Right ventricle myocardium superior (tissue), 1 donor: ENCODE measurements around the gene LIN37. TPM values are rescaled to one million over a fixed set of nuclear protein-coding genes. Genes with fewer than 3 reads are reported as not detected.
A peak's percentile ranks its signal among the peaks of the same experiment; 100 is the strongest.
"Not testable (repeated sequence)": the region's sequence is repeated elsewhere in the genome, so short reads cannot be mapped to it uniquely, and the experiment has no call there.

Experiments used
- ATAC-seq: fragments of 200-7000 bp; cut with Tn5 transposase; one replicate; pipeline ENCODE4 v1.9.1; 2020; ENCODE audit warnings: mild to moderate bottlenecking; ENCODE audit not compliant: poor library complexity
- DNase-seq: peaks from one replicate; pipeline ENCODE4 v3.0.0-alpha.2; 2020
- intact Hi-C: fragments of 100-400 bp; cut with DNase I; formaldehyde crosslinking; loops from one replicate; pipeline ENCODE4 v1.11.2; 2022
- total RNA-seq: library from RNA; stranded (reverse); fragmentation: NEBNext Ultra II Directional; extraction: Animal tissue kit (Norgen Biotek cat#: 25700); gene quantifications from one replicate; pipeline ENCODE4 v1.2.1, GENCODE V29; 2021
- donor health status: DM: no; HTN: yes; CAD: no; lungs with severe emphysema.

LIN37 gene
- total RNA-seq, 1 donor from 2014 or later, result 5.2 TPM

GRCh38 chr19:35757749-35758608, 9.6 kb downstream of the LIN37 start, which contains the start of gene PROSER3:
PROSER3 (plus strand) TSS chr19:35758176; CDS start chr19:35758216, 40 bp downstream.
- ATAC-seq (peak; percentile 76), DNase-seq (peak; percentile 99)
- intact Hi-C loops, result loop anchor here (5.0 kb wide), 1 partner anchor 174 kb away; no protein-coding TSS in a partner anchor

DNA sequence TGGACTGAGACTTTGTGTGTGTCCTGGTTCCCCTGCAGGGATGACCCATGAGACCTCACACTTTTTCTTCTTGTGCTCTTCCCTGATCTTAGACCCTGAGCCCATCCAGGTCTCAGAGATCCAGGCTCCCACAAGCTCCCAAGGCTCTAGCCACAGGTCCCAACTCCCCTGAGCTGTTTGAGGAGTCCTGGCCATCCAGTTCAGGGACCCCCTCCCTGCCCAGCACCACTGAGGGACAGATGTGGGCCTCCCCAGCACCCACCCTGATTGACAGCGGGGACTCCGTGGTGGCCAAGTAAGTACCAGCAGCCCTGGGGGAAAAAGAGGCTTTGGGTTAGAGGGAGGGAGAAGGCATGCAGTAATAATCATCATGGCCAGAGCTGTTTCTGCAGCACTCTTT, 11.3 kb downstream of the LIN37 start:
- intact Hi-C loops, result loop anchor here (5.0 kb wide), 1 partner anchor 173 kb away; no protein-coding TSS in a partner anchor
- ATAC-seq, result no peak

DNA sequence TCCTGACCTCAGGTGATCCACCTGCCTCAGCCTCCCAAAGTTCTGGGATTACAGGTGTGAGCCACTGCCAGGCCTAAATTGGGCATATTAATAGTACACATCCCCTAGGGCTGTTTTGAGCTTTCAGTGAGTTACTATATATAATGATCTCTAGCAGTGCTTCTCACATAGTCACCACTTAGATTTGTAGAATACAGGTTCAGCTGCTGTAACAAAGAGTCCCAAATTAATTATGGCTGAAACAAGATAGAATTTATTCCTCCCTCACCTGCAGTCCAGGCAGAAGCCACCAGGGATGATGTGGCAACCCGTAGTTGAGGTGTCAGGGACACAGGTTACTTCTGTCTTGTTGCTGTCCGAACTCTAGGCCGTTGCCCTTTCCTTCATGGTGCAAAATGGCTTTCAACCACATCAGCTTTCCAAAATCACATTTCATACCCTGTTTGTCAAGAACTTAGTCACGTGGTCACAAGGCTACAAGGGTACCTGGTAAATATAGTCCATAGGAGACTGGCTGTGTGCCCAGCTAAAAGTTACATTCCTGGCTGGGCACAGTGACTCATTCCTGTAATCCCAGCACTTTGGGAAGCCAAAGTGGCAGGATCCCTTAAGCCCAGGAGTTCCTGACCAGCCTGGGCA, 12.5 kb downstream of the LIN37 start:
- DNase-seq (no peak), ATAC-seq (no peak)
- intact Hi-C loops, result no loop called here

More for the DNA sequence above, 11.3 kb downstream of the LIN37 start:
- DNase-seq, result peak; percentile 22

GRCh38 chr19:35764432-35765315, 16.3 kb downstream of the LIN37 start:
- ATAC-seq, result no peak
- DNase-seq, result no peak
- intact Hi-C loops, result no loop called here

DNA sequence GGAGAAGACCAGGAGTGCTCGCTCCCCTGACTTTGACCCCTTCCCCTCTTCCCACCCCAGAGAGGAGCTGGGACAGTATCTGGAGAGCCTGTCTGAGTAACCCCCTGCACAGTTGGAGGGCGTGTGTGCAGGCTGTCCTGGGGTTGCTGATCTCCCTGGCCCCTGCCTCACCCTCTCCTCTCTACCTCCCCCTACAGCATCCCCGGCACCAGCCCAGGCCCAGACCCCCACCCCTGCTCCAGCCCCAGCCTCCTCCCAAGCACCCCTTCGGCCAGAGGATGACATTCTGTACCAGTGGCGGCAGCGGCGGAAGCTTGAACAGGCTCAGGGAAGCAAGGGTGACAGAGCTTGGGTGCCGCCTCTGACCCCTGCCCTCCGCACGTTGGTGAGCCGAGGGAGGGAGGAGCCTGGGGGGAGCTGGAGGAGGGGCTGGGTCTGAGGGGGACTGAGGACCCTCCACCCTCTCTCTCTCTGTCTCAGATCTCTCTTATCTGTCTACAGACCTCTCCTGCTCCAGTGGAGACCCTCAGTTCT, 18.3 kb downstream of the LIN37 start:
- no peak for DNase-seq
- intact Hi-C loops, result no loop called here
- peak; percentile 12 for ATAC-seq

- ATAC-seq (peak; percentile 57), DNase-seq (no peak)
Measured at GRCh38 chr19:35767288-35768081, 19.1 kb downstream of the LIN37 start.

GRCh38 chr19:35768082-35768421, 19.7 kb downstream of the LIN37 start:
- intact Hi-C loops, result no loop called here
- DNase-seq (no peak), ATAC-seq (no peak)

More at GRCh38 chr19:35767288-35768081, 19.1 kb downstream of the LIN37 start:
- intact Hi-C loops, result no loop called here

DNA sequence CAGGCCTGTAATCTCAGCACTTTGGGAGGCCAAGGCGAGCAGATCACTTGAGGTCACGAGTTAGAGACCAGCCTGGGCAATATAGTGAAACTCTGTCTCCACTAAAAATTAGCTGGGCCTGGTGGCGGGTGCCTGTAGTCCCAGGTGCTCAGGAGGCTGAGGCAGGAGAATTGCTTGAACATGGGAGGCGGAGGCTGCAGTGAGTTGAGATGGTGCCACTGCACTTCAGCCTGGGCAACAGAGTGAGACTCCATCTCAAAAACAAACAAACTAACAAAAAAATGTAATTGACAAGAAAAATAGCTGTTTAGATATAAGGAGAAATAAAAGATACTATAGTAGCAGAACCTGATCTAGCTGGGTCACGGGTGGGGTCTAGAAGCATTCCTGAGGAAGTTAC, 24.0 kb downstream of the LIN37 start:
- ATAC-seq, DNase-seq, intact Hi-C loops: not testable (repeated sequence)

DNA sequence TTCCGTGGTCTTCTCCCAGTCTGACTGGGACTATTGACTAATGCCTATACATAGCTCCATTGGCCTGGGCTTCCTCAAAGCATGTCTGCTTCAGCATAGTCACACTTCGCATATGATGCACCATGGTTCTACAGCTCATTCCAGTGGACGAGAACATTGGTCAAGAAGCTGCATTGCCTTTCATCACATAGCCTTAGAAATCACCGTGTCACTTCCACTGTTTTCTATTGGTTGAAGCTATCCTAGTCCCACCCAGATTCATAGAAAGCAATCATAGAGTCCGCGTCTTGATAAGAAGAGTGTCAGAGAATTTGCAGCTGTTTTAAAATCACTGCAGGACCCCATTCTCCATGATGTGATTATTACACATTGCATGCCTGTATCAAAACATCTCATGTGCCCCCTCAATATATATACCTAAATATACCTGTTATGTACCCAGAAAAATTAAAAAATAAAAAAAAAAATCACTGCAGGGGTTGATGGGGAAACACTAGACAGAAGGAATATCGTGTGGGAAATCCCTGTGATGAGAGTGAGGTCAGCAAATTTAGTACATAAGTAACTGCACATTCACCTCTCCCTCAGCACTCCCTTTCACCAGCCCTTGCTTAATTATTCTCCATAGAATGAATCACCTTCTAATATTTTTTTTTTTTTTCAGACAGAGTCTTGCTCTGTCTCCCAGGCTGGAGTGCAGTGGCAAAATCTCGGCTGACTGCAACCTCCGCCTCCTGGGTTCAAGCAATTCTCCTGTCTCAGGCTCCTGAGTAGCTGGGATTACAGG, 24.8 kb downstream of the LIN37 start:
- intact Hi-C loops, result no loop called here
- ATAC-seq (no peak), DNase-seq (no peak)

- no peak for ATAC-seq
- intact Hi-C loops, result no loop called here
- DNase-seq, result no peak
Measured at GRCh38 chr19:35774274-35775045, 26.1 kb downstream of the LIN37 start.

- DNase-seq, result no peak
- intact Hi-C loops, result no loop called here
- peak; percentile 3 for ATAC-seq
Measured at GRCh38 chr19:35775046-35775297, 26.6 kb downstream of the LIN37 start.

DNA sequence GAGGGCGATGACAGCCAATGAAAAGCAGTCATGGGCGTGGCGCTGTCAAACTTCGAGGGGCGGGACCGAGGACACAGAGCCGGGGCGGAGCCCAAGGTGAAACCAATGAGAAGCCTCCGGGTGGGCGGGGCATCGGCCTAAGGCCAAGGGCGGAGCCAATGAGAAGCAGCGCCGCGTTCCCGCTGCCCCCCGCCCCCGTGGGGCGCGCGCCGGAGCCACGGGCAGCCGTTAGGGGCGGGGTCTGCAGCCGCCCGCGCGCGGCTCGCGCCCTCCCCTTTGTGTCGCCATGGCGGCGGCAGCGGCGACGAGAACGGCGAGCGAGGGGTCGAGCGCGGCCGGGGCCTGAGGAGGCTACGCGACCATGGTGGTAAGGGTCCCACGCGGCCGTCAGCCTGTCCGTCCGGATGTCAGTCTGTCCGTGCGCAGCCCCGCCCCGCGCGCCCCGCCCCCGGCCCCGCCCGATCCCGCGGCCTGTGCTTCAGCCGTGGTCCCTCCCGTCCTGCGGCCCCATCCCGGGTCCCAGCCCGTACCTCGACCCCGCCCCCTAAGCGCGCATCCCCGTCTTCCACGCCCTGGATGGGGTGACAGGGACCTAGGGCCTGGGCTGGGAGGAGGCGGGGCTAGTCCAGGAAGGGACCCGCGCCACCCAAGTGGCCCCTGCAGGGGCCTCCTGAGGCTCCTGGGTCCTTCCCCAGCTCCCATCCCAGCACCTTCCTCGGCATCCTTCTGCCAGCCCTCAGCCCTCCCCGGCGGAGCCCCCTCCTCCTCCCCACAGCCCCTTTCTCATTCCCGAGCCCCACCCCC, 27.1 kb downstream of the LIN37 start, which contains the start of gene ARHGAP33:
Gene ARHGAP33, plus strand, starts transcription at position 267 of the 804 bp plus-strand sequence. Its CDS starts 95 bp downstream, at position 362.
- intact Hi-C loops, result no loop called here
- DNase-seq, result peak; percentile 100
- ATAC-seq, result peak; percentile 99

DNA sequence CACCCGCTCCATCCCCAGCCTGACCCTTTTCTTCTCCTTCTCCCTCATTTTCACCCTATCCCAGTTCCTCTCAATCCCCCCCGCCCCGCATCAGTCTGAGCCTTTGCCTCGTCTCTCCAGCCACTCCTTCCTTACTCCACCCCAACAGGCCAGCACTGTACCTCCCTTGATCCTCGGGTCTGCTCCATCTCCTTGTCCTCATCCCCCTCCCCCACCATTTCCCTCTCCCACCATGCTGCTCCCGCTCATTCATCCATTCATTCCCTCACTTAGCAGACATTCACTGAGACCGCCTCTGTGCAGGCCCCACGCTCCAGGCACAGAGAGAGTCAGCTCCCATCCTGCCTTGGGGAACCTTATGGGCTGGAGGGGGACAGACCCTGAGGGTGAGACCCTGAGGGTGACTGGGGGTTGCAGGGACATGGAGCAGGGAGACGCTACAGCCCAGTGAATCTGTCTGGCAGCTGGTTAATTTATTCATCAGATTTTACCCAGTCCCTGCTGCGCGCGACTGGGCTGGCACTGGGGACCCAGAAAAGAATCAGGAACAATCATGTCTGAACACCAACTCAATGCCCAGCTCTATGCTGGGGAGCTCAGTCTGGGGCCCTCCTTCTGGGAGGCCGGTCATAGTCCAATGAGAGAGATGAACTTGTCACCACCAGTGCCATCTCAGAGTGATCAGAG, 27.9 kb downstream of the LIN37 start:
- DNase-seq, result no peak

DNA sequence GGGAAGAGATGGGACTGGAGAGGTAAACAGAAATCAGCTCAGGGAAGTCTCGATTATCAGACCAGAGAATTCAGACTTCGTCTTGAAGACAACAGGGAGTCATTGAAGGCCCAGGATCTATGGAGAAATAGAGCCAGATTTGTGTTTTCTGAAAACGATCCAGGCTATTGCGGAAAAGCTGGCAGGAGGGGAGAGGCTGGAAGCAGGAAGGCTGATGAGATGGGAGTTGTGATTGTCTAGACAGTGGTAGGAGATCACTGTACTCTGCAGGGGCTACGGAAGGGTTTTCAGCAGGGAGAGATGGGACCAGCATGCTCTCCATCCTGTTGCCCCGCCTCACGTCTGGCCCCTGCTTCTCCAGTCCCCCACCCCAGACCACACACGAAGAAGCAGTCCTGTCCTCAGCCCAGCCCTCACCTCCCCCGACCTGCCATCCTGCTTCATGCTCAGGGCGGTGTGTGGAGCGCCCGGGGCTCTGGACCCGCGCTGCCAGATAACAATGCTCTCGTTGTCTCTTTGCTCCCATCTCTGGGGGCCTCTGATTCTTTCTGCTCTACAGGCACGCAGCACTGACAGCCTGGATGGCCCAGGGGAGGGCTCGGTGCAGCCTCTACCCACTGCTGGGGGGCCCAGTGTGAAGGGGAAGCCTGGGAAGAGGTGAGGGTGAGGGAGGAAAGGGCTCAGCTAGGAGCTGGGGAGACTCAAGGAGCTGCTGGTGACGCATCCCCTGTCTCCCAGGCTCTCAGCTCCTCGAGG, 28.9 kb downstream of the LIN37 start:
- ATAC-seq, result no peak
- DNase-seq, result peak; percentile 30
- intact Hi-C loops, result no loop called here

More for the DNA sequence above, 27.9 kb downstream of the LIN37 start:
- ATAC-seq, result no peak
- intact Hi-C loops, result no loop called here

DNA sequence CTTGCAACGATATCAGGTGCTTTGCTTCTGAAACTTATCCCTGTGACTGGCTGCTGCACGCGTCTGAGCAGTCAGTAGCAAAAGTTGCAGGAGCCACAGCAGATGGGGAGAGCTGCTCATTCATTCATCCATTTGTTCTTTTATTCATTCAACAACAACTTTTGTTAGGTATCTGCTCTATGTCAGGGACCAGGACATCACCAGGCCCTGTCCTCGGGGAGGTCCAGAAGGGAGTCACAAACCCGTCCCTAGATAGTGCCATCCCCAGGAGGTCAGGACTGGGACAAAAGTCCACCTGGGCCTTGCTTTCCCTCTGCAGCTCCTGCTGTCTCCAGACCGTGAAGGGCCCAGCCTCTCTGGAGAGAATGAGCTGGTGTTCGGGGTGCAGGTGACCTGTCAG, 29.6 kb downstream of the LIN37 start:
- intact Hi-C loops, result no loop called here
- ATAC-seq (no peak), DNase-seq (peak; percentile 6)
